Stimulated activated CD4-positive, alpha-beta T cell treated with anti-CD3 and anti-CD28 coated beads, Interleukin-15, amount 100 ng/mL, for 24 hours (primary cell): ENCODE results near the gene NRARP.
A peak's percentile ranks its signal among the peaks of the same experiment; 100 is the strongest.

ENCODE experiments used
- DNase-seq: peaks from one replicate; pipeline ENCODE4 v3.0.0-alpha.2; 2020

The NRARP gene

DNA sequence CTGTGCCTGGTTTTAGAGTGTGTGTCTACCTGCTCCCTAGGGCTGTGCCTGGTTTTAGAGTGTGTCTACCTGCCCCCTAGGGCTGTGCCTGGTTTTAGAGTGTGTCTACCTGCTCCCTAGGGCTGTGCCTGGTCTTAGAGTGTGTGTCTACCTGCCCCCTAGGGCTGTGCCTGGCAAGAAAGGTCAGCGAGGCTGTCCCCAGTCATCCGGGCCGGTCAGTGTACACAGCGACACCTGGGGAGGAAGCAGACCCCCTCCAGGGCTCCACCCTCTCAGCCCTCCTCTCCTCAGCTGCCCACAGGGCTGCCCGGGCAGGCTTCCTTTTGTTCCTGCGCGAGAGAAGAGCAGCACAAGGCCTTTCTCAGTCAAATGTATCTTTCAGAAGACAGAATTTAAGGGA, 4.1 kb downstream of the NRARP start:
- DNase-seq, result no peak

GRCh38 chr9:137296670-137297664, 5.1 kb downstream of the NRARP start:
- no peak for DNase-seq

GRCh38 chr9:137295849-137296669, 6.0 kb downstream of the NRARP start:
- DNase-seq, result no peak

GRCh38 chr9:137295238-137295811, 6.7 kb downstream of the NRARP start:
- DNase-seq, result peak; percentile 70

DNA sequence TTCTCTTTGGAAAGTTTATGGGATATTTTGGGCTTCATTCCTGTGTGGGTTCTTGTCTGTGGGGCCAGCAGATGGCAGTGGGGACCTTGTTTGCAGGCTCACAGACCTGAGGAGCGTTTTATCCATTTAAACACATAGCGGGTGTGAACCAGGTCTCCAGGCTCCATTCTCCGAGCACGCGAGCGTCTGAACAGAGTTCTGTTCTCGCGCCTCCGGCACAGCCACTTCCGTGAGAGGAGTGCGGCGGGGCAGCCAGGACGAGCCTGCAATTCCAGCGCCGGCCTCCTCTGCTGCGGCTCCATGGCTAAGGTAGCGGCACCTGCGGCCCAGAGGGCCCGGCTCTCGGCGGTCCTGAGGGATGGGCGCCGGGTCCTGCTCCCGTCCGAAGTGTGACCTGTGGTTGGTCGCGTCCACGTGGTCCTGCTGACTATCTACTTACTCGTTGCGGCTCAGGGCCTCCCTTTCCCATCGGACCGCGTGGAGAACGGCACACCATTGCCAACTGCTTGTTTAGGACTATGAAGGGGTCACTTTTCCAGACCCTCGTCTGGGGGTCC, 7.3 kb downstream of the NRARP start:
- peak; percentile 41 for DNase-seq

GRCh38 chr9:137294091-137294680, 7.9 kb downstream of the NRARP start:
- DNase-seq, result peak; percentile 59

- DNase-seq, result no peak
Measured at GRCh38 chr9:137293482-137294090, 8.5 kb downstream of the NRARP start.

- DNase-seq, result no peak
Measured at GRCh38 chr9:137293094-137293481, 9.0 kb downstream of the NRARP start.

DNA sequence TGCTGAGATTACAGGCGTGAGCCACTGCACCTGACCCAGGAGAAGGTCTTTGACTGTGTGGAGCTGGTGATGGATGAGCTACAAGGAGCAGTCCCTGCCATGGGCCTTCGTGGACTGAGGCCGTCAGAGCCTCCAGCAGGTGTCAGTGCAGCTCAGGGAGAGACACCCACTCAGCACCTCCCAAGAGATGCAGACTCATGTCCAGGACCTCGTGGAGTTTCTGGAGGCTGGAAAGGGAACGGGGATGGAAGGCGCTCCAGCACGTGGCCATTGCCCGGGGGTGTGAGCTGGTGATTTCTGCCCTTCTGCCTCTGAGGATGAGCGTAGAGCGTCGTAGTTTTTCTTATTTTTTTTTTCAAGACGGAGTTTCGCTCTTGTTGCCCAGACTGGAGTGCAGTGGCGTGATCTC, 15.1 kb downstream of the NRARP start:
- DNase-seq, result no peak

- DNase-seq, result no peak
Measured at GRCh38 chr9:137281345-137282116, 20.5 kb downstream of the NRARP start.

GRCh38 chr9:137280474-137281344, 21.4 kb downstream of the NRARP start:
- DNase-seq, result no peak

- no peak for DNase-seq
Measured at GRCh38 chr9:137279741-137280473, 22.2 kb downstream of the NRARP start.

DNA sequence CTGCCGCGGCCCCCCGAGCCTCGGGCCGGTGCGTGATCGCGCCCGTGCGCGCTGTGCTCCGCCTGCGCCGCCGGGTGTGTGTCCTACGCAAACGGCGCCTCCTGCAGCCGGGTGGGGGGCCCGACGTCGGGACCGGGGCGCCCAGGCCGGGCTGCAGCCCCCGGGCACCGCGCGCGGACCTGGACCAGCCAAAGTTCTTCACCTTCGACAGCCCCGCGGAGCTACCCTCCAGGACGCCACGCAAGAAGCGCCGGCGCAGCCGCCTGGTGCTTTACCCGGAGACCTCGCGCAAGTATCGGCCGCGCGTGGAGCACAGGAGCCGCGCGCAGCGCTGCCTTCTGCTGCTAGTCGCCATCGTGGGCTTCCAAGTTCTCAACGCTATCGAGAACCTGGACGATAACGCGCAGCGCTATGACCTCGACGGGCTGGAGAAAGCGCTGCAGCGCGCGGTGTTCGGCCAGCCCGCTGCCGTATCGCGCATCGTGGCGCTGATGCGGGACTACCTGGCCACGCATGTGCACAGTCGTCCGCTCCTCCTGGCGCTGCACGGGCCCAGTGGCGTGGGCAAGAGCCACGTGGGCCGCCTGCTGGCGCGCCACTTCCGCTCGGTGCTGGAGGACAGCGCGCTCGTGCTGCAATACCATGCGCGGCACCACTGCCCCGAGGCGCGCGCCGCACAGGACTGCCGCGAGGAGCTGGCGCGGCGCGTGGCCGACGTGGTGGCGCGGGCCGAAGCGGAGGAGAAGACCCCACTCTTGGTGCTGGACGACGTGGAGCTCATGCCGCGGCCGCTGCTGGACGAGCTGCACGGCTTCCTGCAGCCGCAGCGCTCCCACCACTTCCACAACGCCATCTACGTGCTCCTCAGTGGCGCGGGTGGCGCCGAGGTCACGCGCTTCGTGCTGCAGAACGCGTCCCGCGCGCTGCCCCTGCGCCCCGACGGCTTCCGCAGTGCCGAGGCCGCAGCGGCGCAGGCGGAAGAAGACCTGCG, 23.1 kb downstream of the NRARP start:
- DNase-seq, result no peak

GRCh38 chr9:137278061-137278701, 23.9 kb downstream of the NRARP start:
- no peak for DNase-seq

- DNase-seq, result peak; percentile 67
Measured at GRCh38 chr9:137277329-137278041, 24.6 kb downstream of the NRARP start, which contains the start of gene TOR4A. TSS of gene TOR4A (plus strand) at chr9:137277726. CDS start at chr9:137278690, 964 bp downstream.

DNA sequence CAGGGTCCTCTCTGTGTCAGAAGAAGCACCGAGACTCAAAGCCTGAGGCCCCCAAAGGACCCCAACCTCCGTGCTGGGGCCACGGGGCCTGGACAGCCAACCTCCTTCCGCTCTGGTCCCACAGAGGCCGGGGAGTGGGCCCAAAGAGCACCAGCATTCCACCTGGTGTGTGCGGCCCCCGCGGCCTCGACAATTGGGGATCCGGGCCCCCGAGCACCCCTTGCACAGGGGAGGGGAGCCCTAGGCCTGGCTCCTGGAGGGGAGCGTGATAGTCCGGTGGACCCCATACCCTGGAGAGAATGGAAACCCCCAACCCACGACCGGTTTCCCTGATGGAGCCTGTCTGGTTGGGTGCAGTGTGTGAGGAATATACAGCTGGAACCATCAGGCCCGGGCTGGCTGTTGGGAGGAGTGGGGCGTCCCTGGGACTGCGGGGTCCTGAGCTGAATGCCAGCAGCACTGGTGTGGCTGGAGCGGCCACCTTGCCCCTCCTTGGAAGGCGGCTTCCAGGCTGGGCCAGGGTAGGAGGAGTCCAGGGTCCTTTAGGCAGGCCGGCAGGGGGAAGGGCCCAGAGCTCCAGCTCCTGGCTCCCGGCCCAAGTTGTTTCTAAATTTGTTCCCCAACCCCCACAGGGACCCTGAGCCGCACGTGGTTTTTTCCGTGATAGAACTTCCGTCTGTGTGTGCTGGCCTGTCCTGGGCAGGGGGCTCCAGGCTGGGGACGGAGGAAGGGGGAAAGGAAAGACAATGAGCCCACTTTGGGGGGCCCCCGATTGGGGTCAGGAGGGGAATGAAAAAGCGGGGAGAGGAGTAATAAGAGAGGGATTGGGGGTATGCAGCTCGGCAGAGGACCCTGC, 25.4 kb downstream of the NRARP start:
- DNase-seq, result no peak
